ENCODE measurements around the gene GPI.

DNA sequence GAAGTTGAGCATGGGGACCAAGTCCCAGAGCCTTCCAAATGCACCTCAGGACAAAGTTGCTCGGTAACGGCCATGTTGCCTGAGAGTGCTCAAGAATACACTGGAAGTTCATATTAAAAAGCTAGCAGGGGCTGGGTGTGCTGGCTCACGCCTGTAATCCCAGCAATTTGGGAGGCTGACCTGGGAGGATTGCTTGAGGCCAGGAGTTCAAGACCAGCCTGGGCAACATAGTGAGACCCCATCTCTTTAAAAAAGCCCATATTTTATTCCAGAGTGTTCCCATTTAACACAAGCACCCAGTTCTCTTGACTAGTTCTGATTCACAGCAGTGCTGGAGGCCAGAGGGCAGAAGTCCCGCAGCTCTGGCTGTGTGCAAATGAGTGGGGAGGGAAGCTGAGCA lies 8.1 kb upstream of the GPI start:
- no peak for TF ChIP-seq POLR2AphosphoS5 (IDR thresholded peaks at IDR 0.05)
- TF ChIP-seq, protein P1, sequence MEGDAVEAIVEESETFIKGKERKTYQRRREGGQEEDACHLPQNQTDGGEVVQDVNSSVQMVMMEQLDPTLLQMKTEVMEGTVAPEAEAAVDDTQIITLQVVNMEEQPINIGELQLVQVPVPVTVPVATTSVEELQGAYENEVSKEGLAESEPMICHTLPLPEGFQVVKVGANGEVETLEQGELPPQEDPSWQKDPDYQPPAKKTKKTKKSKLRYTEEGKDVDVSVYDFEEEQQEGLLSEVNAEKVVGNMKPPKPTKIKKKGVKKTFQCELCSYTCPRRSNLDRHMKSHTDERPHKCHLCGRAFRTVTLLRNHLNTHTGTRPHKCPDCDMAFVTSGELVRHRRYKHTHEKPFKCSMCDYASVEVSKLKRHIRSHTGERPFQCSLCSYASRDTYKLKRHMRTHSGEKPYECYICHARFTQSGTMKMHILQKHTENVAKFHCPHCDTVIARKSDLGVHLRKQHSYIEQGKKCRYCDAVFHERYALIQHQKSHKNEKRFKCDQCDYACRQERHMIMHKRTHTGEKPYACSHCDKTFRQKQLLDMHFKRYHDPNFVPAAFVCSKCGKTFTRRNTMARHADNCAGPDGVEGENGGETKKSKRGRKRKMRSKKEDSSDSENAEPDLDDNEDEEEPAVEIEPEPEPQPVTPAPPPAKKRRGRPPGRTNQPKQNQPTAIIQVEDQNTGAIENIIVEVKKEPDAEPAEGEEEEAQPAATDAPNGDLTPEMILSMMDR (IDR thresholded peaks at IDR 0.05), result no peak

Measured in sigmoid colon (tissue), 4 donors.